NCI-H748 (cell line): Measurements from ENCODE around the gene SMAD3.
"Not testable (repeated sequence)": the region's sequence is repeated elsewhere in the genome, so short reads cannot be mapped to it uniquely, and the experiment has no call there.

ENCODE experiments used
- DNase-seq: peaks from one replicate; lab custom pipeline; 2025; ENCODE audit not compliant: unreplicated experiment; lab: John Stamatoyannopoulos, UW

The SMAD3 gene

GRCh38 chr15:67138891-67139855 is 73.8 kb downstream of the SMAD3 start:
- no peak for DNase-seq

- DNase-seq, result no peak
These were observed 74.9 kb downstream of the SMAD3 start for GRCh38 chr15:67140078-67140833.

GRCh38 chr15:67142092-67142766 is 76.8 kb downstream of the SMAD3 start:
- no peak for DNase-seq

GRCh38 chr15:67142767-67143100 is 77.3 kb downstream of the SMAD3 start:
- DNase-seq, result no peak

- DNase-seq, result no peak
These were observed 78.2 kb downstream of the SMAD3 start for GRCh38 chr15:67143646-67144045.

GRCh38 chr15:67144609-67145311 is 79.4 kb downstream of the SMAD3 start:
- no peak for DNase-seq

GRCh38 chr15:67145312-67145610 is 79.9 kb downstream of the SMAD3 start:
- no peak for DNase-seq

GRCh38 chr15:67145710-67146109 is 80.3 kb downstream of the SMAD3 start:
- no peak for DNase-seq

- DNase-seq, result no peak
These were observed 80.8 kb downstream of the SMAD3 start for GRCh38 chr15:67146234-67146633.

GRCh38 chr15:67146875-67147381 is 81.5 kb downstream of the SMAD3 start:
- no peak for DNase-seq

GRCh38 chr15:67147396-67147949 is 82.1 kb downstream of the SMAD3 start:
- no peak for DNase-seq

- no peak for DNase-seq
These were observed 82.8 kb downstream of the SMAD3 start for GRCh38 chr15:67148196-67148701.

GRCh38 chr15:67149068-67149772 is 83.8 kb downstream of the SMAD3 start:
- no peak for DNase-seq

- no peak for DNase-seq
These were observed 84.3 kb downstream of the SMAD3 start for GRCh38 chr15:67149773-67150022.

- DNase-seq, result no peak
These were observed 84.8 kb downstream of the SMAD3 start for GRCh38 chr15:67150023-67150860.

- no peak for DNase-seq
These were observed 87.0 kb downstream of the SMAD3 start for GRCh38 chr15:67152429-67152828.

GRCh38 chr15:67153044-67153443 is 87.6 kb downstream of the SMAD3 start:
- not testable (repeated sequence) for DNase-seq

GRCh38 chr15:67154249-67154648 is 88.8 kb downstream of the SMAD3 start:
- DNase-seq, result no peak

- DNase-seq, result no peak
These were observed 91.0 kb downstream of the SMAD3 start for GRCh38 chr15:67156426-67156825.
